HepG2 (cell line): Measurements from ENCODE around the gene MAB21L4. TPM values are rescaled to one million over a fixed set of nuclear protein-coding genes. Genes with fewer than 3 reads are reported as not detected.

ENCODE experiments used
- ADNP ChIP-seq: sonication (generic); formaldehyde crosslinking; IDR thresholded peaks from 2 replicates; pipeline ENCODE4 v1.4.0; 2020; ENCODE audit warnings: missing genetic modification reagents
- ARID2 ChIP-seq: sonication (generic); formaldehyde crosslinking; IDR thresholded peaks from 2 replicates; pipeline ENCODE4 v1.8.1; 2022; ENCODE audit warnings: mild to moderate bottlenecking, missing genetic modification reagents, borderline replicate concordance
- CEBPG ChIP-seq: IDR thresholded peaks from 2 replicates; pipeline ENCODE4 v1.6.1; 2016
- CHD4 ChIP-seq: fragments of 200-600 bp; sonication (generic); IDR thresholded peaks from 2 replicates; pipeline ENCODE4 v1.7.0; 2017; ENCODE audit warnings: mild to moderate bottlenecking, low read length, borderline replicate concordance
- FOSL2 ChIP-seq: sonication (generic); formaldehyde crosslinking; IDR thresholded peaks from 2 replicates; pipeline ENCODE4 v1.4.0; 2020; ENCODE audit warnings: missing genetic modification reagents
- THYN1 ChIP-seq: sonication (generic); formaldehyde crosslinking; IDR thresholded peaks from 2 replicates; pipeline ENCODE4 v1.8.1; 2023; ENCODE audit warnings: low read depth, mild to moderate bottlenecking, moderate library complexity, missing genetic modification reagents, borderline replicate concordance
- TOPORS ChIP-seq: sonication (generic); formaldehyde crosslinking; IDR thresholded peaks from 2 replicates; pipeline ENCODE4 v1.8.0; 2023; ENCODE audit warnings: mild to moderate bottlenecking, missing genetic modification reagents
- ZFAT ChIP-seq: sonication (generic); formaldehyde crosslinking; conservative IDR thresholded peaks from 2 replicates; pipeline ENCODE4 v1.8.1; 2023; ENCODE audit warnings: missing genetic modification reagents, inconsistent platforms
- ZKSCAN5 ChIP-seq: sonication (generic); formaldehyde crosslinking; IDR thresholded peaks from 2 replicates; pipeline ENCODE4 v1.5.1; 2020; ENCODE audit warnings: mild to moderate bottlenecking, missing genetic modification reagents
- ZMYM3 ChIP-seq: sonication (generic); formaldehyde crosslinking; IDR thresholded peaks from 2 replicates; pipeline ENCODE4 v1.5.1; 2020; ENCODE audit warnings: mild to moderate bottlenecking, missing genetic modification reagents
- ZNF136 ChIP-seq: sonication (generic); formaldehyde crosslinking; IDR thresholded peaks from 2 replicates; pipeline ENCODE4 v1.8.1; 2022; ENCODE audit warnings: low read depth, mild to moderate bottlenecking, moderate library complexity, missing genetic modification reagents
- ZNF331 ChIP-seq: sonication (generic); formaldehyde crosslinking; IDR thresholded peaks from 2 replicates; pipeline ENCODE4 v1.4.0; 2020; ENCODE audit warnings: missing genetic modification reagents
- ZNF761 ChIP-seq: sonication (generic); formaldehyde crosslinking; conservative IDR thresholded peaks from 2 replicates; pipeline ENCODE4 v1.4.0; 2020; ENCODE audit warnings: mild to moderate bottlenecking, missing genetic modification reagents
- ZNF816 ChIP-seq: sonication (generic); formaldehyde crosslinking; IDR thresholded peaks from 2 replicates; pipeline ENCODE4 v1.8.0; 2022; ENCODE audit warnings: missing genetic modification reagents, mild to moderate bottlenecking, borderline replicate concordance
- polyA plus RNA-seq, 8 experiments: library from polyadenylated mRNA; depleted of rRNA in 3 of 8; stranded (reverse) in 7 of 8; unstranded in 1 of 8; fragments of >200 nt; fragmentation: Illumina TruSeq in 4 of 8; extraction: Trizol in 4 of 8; gene quantifications; 2 replicates each; pipeline versions ENCODE4 v1.2.1 to v1.2.3, GENCODE V29; 2011 to 2016; ENCODE audit warnings: low read depth in 4 of 8, missing spikeins in 1 of 8, mixed read lengths in 1 of 8; ENCODE audit not compliant: insufficient read depth in 1 of 8
- total RNA-seq, 5 experiments: library from RNA; depleted of rRNA; stranded (reverse); fragments of >200 nt; fragmentation: Illumina TruSeq; extraction: Trizol; gene quantifications; 2 replicates each; pipeline ENCODE4 v1.2.3, GENCODE V29; 2016; ENCODE audit warnings: low read depth in 1 of 5
- TF ChIP-seq, protein P1 (sequence below): sonication (generic); formaldehyde crosslinking; IDR thresholded peaks from 2 replicates; pipeline ENCODE4 v1.5.1; 2020; ENCODE audit warnings: mild to moderate bottlenecking, missing genetic modification reagents
- TF ChIP-seq, protein P2 (sequence below): sonication (generic); formaldehyde crosslinking; IDR thresholded peaks from 2 replicates; pipeline ENCODE4 v1.4.0; 2020; ENCODE audit warnings: missing genetic modification reagents
- TF ChIP-seq, protein P3 (sequence below): sonication (generic); formaldehyde crosslinking; IDR thresholded peaks from 2 replicates; pipeline ENCODE4 v1.4.0; 2020; ENCODE audit warnings: missing genetic modification reagents
- TF ChIP-seq, protein P4 (sequence below): sonication (generic); formaldehyde crosslinking; IDR thresholded peaks from 2 replicates; pipeline ENCODE4 v1.5.1; 2020; ENCODE audit warnings: mild to moderate bottlenecking, missing genetic modification reagents, moderate library complexity
- TF ChIP-seq, protein P5 (sequence below): sonication (generic); formaldehyde crosslinking; IDR thresholded peaks from 2 replicates; pipeline ENCODE4 v1.8.0; 2022; ENCODE audit warnings: missing genetic modification reagents, mild to moderate bottlenecking, inconsistent platforms, borderline replicate concordance
- TF ChIP-seq, protein P6 (sequence below): sonication (generic); formaldehyde crosslinking; IDR thresholded peaks from 2 replicates; pipeline ENCODE4 v1.8.1; 2023; ENCODE audit warnings: missing genetic modification reagents, mild to moderate bottlenecking, borderline replicate concordance

The MAB21L4 gene
- total and polyA plus RNA-seq, 2 of the 13 experiments (the other 11 are each of a cell fraction or from before 2014, with no cell fraction given) = 3.0 to 14.0 TPM

DNA sequence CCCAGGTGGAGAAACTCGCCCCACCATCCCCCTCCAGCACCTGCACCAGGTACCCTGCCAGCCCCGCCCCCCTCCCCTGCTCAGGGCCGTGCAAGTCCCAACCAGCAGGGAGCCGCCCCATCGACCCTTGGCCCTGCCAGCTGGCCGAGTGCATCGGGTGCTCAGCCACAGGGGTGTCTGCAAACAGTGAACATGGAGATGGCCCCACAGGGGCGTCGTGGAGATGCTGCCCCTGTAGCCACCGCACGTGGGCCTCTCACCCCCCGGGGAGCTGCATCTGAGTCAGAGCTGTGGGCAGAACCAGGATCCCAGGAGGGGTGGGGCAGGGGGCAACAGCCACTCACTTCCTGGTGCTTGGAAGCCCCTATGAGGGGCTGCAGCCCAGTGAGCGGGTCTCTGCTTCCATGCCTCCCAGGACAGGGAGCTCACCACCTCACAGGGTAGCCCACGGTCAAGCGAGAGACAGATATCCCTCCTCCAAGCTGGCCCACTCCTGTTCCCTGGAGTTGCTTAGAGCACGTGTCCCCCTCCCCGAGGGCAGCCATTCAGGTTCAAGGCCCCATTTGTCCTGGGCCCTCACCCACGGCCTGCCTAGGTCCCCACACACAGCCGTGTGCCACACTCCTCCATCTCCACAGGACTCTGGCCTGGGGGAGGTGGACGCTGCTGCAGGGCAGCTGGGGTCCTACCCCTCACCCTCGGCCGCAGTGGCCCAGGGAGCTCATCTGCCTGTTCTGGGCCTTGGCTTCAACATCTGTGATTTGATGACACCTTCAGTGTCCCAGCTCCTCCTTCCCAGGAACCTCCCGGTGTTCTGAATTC, 1.1 kb upstream of the MAB21L4 start (continued):
- TF ChIP-seq, protein P1, sequence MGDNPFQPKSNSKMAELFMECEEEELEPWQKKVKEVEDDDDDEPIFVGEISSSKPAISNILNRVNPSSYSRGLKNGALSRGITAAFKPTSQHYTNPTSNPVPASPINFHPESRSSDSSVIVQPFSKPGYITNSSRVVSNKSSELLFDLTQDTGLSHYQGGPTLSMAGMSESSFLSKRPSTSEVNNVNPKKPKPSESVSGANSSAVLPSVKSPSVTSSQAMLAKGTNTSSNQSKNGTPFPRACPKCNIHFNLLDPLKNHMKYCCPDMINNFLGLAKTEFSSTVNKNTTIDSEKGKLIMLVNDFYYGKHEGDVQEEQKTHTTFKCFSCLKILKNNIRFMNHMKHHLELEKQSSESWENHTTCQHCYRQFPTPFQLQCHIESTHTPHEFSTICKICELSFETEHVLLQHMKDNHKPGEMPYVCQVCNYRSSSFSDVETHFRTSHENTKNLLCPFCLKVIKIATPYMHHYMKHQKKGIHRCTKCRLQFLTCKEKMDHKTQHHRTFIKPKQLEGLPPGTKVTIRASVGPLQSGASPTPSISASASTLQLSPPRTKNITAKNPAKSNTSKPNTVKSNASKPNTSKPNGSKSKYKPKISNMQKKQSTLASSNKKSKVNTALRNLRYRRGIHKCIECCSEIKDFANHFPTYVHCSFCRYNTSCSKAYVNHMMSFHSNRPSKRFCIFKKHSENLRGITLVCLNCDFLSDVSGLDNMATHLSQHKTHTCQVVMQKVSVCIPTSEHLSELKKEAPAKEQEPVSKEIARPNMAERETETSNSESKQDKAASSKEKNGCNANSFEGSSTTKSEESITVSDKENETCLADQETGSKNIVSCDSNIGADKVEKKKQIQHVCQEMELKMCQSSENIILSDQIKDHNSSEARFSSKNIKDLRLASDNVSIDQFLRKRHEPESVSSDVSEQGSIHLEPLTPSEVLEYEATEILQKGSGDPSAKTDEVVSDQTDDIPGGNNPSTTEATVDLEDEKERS = no peak; the same call in 1 of the 2 replicates
- TF ChIP-seq THYN1 (no peak), ZFAT (no peak), ADNP (CRISPR knock-in tag) (no peak), ZKSCAN5 (CRISPR knock-in tag) (peak; percentile 70), CEBPG (CRISPR knock-in tag) (no peak), ARID2 (CRISPR knock-in tag) (no peak), TOPORS (CRISPR knock-in tag) (peak; percentile 86; the same call in 1 of the 2 replicates), ZNF136 (CRISPR knock-in tag) (no peak), ZNF761 (CRISPR knock-in tag) (no peak; the same call in 1 of the 2 replicates), ZNF816 (CRISPR knock-in tag) (no peak), FOSL2 (CRISPR knock-in tag) (peak; percentile 49), ZMYM3 (CRISPR knock-in tag) (peak; percentile 94), ZNF331 (CRISPR knock-in tag) (peak; percentile 25; the same call in 1 of the 2 replicates), CHD4 (no peak)
- TF ChIP-seq, protein P2, sequence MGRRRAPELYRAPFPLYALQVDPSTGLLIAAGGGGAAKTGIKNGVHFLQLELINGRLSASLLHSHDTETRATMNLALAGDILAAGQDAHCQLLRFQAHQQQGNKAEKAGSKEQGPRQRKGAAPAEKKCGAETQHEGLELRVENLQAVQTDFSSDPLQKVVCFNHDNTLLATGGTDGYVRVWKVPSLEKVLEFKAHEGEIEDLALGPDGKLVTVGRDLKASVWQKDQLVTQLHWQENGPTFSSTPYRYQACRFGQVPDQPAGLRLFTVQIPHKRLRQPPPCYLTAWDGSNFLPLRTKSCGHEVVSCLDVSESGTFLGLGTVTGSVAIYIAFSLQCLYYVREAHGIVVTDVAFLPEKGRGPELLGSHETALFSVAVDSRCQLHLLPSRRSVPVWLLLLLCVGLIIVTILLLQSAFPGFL (CRISPR knock-in tag) = no peak
- TF ChIP-seq, protein P3, sequence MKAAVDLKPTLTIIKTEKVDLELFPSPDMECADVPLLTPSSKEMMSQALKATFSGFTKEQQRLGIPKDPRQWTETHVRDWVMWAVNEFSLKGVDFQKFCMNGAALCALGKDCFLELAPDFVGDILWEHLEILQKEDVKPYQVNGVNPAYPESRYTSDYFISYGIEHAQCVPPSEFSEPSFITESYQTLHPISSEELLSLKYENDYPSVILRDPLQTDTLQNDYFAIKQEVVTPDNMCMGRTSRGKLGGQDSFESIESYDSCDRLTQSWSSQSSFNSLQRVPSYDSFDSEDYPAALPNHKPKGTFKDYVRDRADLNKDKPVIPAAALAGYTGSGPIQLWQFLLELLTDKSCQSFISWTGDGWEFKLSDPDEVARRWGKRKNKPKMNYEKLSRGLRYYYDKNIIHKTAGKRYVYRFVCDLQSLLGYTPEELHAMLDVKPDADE (CRISPR knock-in tag) = no peak
- TF ChIP-seq, protein P4, sequence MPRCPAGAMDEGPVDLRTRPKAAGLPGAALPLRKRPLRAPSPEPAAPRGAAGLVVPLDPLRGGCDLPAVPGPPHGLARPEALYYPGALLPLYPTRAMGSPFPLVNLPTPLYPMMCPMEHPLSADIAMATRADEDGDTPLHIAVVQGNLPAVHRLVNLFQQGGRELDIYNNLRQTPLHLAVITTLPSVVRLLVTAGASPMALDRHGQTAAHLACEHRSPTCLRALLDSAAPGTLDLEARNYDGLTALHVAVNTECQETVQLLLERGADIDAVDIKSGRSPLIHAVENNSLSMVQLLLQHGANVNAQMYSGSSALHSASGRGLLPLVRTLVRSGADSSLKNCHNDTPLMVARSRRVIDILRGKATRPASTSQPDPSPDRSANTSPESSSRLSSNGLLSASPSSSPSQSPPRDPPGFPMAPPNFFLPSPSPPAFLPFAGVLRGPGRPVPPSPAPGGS (CRISPR knock-in tag) = no peak
- TF ChIP-seq, protein P5, sequence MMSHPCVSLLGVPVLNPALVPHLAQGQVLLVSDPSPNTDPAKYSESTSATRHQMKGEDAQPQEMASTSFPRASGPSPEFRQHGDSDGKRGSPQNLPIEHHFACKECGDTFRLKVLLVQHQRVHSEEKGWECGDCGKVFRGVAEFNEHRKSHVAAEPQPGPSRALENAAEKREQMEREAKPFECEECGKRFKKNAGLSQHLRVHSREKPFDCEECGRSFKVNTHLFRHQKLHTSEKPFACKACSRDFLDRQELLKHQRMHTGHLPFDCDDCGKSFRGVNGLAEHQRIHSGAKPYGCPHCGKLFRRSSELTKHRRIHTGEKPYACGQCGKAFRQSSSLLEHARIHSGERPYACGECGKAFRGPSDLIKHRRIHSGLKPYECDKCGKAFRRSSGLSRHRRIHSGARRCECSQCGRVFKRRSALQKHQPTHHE (CRISPR knock-in tag) = no peak
- TF ChIP-seq, protein P6, sequence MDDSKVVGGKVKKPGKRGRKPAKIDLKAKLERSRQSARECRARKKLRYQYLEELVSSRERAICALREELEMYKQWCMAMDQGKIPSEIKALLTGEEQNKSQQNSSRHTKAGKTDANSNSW = no peak
